ENCODE measurements around the gene RBFOX2.

Gene RBFOX2

DNA sequence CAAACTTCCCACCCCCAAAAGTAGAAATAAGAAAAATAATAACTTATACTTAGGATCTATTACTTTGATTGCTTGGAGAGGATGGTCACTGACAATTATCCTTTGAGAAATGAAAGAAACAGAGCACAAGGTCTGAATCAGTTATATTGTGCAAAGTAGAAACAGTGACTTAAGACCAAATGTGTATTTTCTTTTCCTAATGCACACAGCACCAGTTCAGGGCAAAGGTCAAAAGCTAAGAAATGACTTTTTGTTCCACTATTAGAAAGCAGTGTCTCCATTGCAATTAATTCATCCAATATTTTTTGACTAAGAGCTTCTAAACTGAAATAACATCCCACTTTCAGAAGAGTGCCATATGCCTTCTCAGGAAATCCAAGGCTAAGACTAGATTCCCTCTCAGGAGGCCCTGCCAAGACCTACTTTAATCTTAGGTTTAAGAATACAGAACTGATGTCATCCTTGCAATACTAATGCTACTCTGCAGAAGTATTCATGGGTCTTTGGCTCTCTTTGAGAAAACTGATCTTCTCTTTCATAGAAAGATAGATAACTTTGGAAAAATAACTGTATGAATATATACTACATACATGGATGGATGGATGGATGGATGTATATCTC lies 164.0 kb downstream of the RBFOX2 start:
- no peak for DNase-seq (ENCODE audit: low read depth in 2 of 2)

- DNase-seq (ENCODE audit: low read depth in 2 of 2) = no peak
These were observed 165.2 kb downstream of the RBFOX2 start for GRCh38 chr22:35863432-35863831.

DNA sequence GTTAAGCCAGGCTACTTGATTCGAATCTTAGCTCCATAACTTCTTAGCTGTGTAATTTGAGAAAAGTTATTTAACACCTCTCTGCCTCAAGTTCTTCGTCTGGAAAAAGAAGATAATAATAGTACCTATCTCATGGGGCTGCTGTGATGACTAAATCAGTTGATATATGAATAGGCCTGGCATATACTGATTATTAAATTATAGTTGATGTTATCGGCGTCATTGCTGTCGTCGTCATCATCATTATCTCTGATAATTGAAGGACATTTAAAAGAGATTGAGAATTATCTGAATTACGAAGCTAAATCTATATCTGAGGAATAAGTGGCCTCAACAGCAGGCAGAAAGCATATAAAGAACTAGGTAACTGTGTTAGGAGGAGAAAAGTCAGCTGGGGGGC lies 165.9 kb downstream of the RBFOX2 start:
- DNase-seq (ENCODE audit: low read depth in 2 of 2) = no peak

GRCh38 chr22:35861451-35861850 lies 167.2 kb downstream of the RBFOX2 start:
- DNase-seq (ENCODE audit: low read depth in 2 of 2) = no peak

DNA sequence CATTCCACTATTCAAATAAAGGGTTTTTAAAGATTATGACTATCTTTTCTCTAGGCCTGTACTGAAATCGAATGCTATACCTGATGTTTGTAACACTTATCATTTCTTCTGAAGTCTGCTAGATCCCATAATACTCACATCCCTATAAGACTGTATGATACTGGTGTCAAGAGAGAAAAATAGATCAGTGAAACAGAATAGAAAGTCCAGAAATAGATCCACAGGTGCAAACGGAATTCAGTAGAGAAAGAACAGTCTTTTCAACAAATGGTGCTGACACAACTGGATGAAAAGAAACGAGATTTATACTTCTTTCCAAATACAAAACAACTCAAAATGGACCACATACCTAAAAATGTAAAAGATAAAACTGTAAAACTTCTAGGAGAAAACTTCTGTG lies 167.8 kb downstream of the RBFOX2 start:
- DNase-seq (ENCODE audit: low read depth in 2 of 2) = no peak

DNA sequence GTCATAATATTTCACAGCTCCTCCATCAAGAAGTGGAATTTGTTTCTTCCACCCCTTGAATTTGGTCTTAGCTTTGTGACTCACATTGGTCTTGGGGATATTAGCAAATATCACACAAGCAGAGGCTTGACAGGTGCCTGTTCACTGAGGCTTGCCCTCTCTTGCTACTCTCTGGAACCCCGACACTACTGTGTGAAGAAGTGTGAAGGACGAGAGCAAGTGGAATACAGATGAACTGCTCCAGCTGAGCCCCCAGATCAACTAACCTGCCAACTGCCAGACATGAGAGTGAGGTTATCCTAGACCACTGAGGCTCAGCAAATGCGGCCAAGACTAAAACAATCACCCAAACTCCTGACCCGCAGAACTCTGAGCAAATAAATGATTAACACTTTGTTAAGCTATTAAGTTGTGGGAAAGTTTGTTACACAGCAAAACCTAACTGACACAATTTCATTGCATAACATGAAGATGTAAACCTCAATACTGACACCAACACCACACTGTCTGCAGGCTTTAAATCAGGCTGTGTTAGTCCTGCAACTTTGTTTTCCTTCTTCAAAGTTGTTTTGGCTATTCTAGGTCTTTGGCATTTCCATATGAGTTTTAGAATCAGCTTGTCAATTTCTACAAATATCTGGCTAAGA lies 168.4 kb downstream of the RBFOX2 start:
- DNase-seq (ENCODE audit: low read depth in 2 of 2) = no peak

DNA sequence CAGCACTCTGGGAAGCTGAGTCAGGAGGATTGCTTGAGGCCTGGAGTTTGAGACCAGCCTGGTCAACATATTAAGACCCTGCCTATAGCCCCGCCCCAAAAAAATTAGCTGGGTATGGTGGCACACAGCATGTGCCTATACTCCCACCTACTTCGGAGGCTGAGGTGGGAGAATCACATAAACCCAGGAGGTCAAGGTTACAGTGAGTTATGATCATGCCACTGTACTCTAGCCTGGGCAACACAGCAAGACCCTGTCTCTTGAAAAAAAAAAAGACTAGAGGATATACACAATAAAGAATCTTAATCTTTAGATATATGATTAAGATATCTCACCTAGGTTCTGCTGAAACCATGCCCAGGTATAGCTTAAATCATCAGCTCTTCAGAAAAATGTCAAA lies 174.3 kb downstream of the RBFOX2 start:
- DNase-seq (ENCODE audit: low read depth in 2 of 2) = no peak

- no peak for DNase-seq (ENCODE audit: low read depth in 2 of 2)
These were observed 176.5 kb downstream of the RBFOX2 start for GRCh38 chr22:35852076-35852475.

- DNase-seq (ENCODE audit: low read depth in 2 of 2) = no peak
These were observed 177.8 kb downstream of the RBFOX2 start for GRCh38 chr22:35850831-35851230.

GRCh38 chr22:35846804-35847203 lies 181.8 kb downstream of the RBFOX2 start:
- no peak for DNase-seq (ENCODE audit: low read depth in 2 of 2)

DNA sequence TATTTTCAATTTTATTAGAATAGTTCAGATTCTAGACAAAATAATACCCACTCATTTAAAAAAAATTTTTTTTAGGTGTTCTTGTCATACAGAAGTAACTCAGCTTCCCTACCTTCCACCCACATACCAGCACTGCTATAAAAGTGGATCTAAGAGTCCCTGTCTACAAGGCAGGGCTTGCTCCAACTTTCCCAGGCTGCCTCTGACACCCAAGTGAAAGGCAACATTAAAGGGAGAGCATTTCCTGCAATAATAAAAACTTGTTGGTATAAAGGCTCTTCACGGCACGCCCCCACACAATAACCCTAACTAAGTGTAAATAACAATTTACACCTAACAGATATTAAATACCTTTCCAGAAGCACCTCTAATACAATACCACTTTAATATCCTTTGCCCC lies 183.7 kb downstream of the RBFOX2 start:
- DNase-seq (ENCODE audit: low read depth in 2 of 2) = no peak

DNA sequence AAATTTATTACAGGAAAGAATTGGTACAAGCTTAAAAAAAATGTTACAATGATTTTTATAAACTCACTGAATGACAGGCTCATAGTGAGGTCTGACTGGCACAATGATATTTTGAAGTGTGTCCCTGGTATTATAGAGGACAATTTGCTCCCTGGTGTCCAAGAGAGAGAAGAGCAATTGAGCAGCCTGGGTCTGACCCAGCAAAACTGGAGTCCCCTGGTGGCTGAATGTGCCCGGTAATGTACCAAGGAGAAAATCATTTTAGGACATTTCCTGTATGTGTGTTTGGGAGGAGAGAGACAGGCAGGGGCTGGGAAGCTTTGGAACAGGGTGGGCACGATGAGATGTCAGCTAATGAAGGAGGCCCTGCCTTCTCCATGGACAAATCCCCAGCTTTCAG lies 185.7 kb downstream of the RBFOX2 start:
- DNase-seq (ENCODE audit: low read depth in 2 of 2) = no peak

- no peak for DNase-seq (ENCODE audit: low read depth in 2 of 2)
These were observed 186.1 kb downstream of the RBFOX2 start for GRCh38 chr22:35842519-35842913.

DNA sequence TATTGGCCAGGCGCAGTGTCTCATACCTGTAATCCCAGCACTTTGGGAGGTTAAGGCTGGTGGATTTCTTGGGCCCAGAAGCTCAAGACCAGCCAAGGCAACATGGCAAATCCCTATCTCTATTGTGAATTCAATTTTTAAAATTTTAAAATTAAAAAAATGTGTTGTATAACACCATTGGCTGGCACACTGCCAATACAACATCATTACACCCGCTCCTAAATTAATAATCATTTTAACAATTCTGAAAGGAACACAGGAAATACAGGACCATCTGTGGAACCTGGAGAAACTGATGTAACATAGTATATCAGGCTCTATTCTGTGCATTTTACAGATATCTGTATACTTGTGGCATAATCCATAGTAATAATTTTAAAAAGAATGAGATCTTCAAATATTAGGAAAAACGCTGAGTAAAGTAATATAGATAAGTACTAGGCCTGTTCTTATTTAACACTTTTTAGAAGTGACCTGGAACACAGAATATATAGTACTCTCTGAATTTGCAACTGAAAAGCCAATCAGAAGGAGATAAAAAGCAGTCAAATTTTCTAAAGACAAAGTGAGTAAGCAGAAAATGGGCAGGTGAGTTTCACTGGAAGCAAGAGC lies 186.6 kb downstream of the RBFOX2 start:
- DNase-seq (ENCODE audit: low read depth in 2 of 2) = no peak

- DNase-seq (ENCODE audit: low read depth in 2 of 2) = no peak
These were observed 188.3 kb downstream of the RBFOX2 start for GRCh38 chr22:35840302-35840739.

- DNase-seq (ENCODE audit: low read depth in 2 of 2) = no peak
These were observed 188.8 kb downstream of the RBFOX2 start for GRCh38 chr22:35839841-35840301.

GRCh38 chr22:35838855-35839576 lies 189.6 kb downstream of the RBFOX2 start:
- DNase-seq (ENCODE audit: low read depth in 2 of 2) = no peak

DNA sequence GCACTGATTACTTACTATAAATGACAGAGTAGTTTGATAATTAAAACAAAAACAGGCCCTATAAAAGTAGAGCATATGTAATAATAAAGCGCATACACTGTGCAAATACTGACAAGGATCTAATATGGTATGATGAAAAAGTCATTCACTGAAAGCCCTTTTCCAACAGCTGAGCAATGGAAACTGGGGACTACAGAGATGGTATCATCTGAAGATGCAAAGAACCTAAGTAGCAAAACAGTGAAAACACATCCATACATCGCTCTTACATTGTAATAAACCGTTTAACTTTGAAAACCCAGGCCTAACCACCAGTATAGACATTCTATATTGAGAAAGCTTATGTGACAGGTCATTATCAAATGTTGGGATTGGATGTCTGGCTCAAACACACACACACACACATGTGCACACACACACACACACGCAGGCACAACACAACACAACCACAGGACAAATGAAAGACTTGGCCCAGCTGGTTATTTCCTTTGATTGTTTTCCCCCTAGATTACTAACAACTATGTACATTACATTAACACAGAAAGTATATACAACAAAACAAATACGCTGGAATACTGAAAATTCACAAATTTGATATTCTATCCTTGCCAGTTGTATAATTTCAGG lies 191.4 kb downstream of the RBFOX2 start:
- no peak for DNase-seq (ENCODE audit: low read depth in 2 of 2)

- no peak for DNase-seq (ENCODE audit: low read depth in 2 of 2)
These were observed 192.5 kb downstream of the RBFOX2 start for GRCh38 chr22:35835998-35836691.

DNA sequence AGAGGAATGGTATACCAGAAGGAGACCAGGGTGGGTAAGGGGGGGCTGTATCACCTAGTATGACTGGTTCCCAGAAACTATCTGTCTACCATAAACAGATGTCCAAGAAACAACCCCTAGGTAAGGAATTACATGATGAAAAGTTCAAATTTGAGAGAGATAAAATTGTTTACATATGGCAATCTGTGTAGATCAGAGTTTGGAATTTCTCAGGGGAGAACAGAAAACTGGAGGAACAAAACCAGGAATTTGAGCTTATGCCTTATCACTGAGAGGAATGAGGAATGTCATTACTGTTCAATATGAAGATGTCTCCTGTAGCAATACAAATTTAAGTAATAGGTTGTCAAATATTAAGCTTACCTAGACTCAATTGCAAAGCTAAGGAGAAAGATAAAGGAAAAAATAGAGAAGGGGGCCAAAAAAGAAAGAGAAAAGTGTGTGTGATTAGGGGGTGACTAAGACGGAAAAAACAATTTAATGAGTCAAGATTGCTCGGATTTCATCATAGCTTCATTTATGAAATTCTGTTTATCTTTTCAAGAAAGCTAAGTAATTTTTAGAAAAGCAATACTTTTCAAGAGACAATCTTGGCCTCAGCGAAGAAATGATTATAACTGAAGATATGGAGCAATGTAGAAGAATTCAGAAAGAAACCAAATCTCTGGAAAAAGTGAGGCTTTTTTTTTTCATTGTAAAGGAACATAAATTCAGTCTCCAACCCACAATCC lies 193.2 kb downstream of the RBFOX2 start:
- no peak for DNase-seq (ENCODE audit: low read depth in 2 of 2)

- DNase-seq (ENCODE audit: low read depth in 2 of 2) = no peak
These were observed 194.6 kb downstream of the RBFOX2 start for GRCh38 chr22:35834061-35834460.
